Hematopoietic multipotent progenitor cell treated with erythropoietin and hydrocortisone succinate and interleukin-3 and kit ligand, for 15 days (in vitro differentiated cells): ENCODE data around the gene TOM1L2.

ENCODE experiments used
- DNase-seq: peaks from one replicate; pipeline ENCODE4 v3.0.0-alpha.2; 2015; ENCODE audit warnings: low spot score

Gene TOM1L2

DNA sequence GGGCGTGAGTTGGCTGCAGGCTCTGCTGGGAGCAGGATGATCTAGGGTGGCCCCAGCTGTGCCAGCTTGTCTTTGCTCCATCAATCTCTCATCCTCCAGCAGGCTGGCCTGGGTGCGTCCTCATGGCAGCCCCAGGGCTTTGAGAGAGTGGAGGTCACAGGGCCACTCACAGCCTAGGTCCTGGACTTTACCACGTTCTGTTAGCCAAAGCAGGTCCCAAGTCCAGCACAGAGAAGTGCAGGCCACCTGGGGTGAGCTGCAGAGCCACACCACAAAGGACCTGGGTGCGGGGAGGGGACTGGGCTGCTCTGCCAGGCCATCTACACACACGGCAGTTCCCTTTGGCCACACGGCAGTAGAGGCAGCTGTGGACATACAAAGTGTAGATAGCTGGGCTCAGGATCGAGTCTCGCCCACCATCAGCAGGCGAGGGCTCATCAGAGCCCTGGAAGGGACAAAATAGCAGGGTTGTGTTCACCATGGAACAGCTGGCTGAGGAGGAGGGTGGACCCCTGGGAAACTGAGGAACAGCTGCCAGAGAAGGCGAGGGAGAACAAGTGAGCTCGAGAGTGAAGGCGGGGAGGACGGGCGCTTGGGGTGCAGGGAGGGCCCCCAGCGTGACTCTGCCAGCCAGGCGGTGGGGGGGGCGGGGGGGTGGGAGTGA is 165.5 kb downstream of the TOM1L2 start:
- DNase-seq: no peak

DNA sequence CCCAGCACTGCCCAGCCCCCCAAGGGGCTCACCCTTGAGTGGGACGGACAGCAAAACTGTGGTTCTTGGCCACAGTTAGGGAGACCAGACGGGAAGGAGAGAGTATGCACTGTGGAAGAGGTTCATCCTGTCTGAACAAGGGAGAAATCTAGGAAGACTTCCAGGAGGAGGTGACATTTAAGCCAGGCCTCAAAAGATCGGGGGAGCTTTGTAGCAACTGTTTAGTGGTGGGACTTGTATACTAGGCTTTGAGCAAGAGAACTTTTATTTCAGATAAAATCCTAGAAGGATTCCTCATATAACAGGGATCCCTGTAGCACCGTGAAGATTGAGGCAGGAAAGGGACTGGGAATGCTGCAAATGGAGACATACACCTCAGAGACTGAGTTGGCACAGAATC is 166.2 kb downstream of the TOM1L2 start:
- no peak for DNase-seq

- no peak for DNase-seq
Observed at GRCh38 chr17:17805575-17805974, 166.6 kb downstream of the TOM1L2 start.

DNA sequence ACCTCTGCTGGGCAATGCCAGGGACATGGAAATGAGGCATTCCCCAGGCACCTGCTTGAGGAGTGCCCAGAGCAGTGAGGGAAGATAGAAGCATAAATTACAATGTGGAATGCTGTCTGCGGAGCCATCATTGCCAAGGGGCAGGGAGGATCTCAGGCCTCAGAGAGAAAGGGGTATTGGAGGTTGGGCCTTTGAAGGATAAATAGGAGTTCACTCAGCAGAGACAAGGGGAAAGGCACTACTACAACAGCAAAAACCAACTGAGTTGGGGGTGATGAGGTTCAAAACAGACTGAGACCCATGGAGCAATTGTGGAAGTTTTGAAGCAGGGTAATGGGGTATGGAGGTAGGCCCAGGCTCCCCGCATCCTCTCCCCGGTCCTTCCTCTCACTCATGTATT is 168.2 kb downstream of the TOM1L2 start:
- no peak for DNase-seq

DNA sequence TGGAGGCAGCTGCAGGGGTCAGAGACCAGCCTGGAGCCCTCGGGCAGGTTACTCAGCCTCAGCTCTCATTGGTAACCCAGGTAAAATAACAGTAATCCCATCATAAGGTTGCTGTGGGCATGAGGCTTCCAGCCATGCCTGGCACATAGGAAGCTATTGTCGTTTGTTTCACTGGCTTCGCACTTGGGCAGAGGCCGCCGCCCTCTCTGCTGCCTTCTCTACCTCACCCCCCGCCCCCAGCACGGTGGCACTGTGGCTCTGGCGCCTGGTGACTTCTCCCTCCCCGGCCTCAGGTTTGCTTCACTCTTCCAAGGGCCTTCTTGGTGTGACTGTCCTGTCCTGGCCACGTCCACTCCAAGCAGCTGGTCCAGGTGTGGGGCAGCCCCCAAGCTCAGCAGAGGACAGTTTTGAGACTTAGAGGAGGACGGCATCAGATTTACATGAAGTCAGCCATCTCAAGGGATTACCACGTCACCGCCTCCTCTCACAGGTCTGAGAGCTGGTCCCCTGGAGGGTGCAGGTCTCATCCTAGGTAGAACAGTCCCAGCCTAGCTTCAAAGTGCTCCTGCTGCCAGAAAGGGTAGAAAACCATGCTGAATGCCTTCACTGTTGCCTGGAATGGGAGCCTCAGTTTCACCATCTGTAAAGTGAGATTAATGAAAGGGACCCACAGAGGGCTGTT is 170.3 kb downstream of the TOM1L2 start:
- no peak for DNase-seq

DNA sequence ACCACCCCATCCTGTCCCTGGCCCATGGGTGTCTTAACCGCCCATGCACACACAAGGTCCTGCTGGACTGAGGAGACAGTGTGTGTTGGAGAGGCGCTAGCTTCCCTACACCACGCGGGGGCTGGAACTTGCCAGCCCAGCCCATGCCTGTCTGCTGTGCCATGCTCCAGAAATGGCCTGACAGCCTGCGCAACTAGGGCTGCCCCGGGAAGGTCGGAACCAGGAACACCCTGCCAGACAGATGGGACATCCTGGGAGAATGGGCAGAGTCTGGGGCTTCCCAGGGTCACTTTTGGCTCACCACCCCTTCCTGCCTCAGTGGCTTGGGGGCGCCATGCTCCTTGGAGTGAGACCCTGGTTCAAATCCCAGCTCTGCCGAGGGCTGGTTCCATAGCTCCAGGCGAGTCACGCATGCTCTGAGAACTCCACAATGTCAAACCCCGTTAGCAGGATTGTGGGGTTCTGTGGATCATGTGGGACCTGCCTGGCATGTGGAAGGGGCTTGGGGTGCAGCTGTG is 171.6 kb downstream of the TOM1L2 start:
- DNase-seq: no peak

DNA sequence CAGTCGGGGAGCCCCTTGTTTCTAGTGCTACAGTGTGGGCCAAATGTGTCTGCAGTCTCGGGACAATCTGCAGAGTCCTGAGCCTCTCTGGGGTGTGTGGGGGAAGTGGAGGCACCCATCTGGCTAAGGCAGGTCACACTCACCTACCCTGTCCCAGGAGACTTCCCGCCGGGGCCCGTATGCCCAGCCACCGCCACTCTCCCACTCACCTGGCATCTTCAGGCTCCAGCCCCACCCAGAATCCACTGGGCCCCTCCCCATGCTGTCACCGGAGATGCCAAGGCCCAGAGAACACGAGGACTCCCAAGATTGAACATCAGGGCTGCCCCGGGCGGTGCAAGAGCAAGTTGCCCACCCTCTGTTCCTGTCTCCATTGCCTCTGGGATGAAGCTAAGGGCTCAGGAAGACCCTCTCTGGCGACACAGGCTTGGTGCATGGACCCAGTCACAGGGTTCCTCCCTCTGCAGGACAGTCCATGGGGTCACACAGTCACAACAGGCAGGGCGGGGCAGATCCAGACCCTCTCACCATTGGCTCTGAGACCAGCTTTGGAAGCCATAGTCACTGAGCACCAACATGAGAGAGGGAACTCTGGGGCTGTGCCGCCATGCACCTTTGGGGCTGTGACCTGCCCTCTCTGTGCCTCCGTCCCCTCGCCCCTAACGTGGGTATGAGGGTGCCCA is 173.5 kb downstream of the TOM1L2 start:
- DNase-seq: no peak

GRCh38 chr17:17798010-17798556 is 174.1 kb downstream of the TOM1L2 start:
- no peak for DNase-seq

GRCh38 chr17:17797119-17797809 is 174.9 kb downstream of the TOM1L2 start:
- no peak for DNase-seq

DNA sequence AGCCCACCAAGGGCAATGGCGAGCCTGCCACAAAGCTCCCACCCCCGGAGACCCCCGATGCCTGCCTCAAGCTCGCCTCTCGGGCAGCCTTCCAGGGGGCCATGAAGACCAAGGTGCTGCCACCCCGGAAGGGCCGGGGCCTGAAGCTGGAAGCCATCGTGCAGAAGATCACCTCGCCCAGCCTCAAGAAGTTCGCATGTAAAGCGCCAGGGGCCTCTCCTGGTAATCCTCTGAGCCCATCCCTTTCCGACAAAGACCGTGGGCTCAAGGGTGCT is 175.5 kb downstream of the TOM1L2 start:
- DNase-seq: no peak

DNA sequence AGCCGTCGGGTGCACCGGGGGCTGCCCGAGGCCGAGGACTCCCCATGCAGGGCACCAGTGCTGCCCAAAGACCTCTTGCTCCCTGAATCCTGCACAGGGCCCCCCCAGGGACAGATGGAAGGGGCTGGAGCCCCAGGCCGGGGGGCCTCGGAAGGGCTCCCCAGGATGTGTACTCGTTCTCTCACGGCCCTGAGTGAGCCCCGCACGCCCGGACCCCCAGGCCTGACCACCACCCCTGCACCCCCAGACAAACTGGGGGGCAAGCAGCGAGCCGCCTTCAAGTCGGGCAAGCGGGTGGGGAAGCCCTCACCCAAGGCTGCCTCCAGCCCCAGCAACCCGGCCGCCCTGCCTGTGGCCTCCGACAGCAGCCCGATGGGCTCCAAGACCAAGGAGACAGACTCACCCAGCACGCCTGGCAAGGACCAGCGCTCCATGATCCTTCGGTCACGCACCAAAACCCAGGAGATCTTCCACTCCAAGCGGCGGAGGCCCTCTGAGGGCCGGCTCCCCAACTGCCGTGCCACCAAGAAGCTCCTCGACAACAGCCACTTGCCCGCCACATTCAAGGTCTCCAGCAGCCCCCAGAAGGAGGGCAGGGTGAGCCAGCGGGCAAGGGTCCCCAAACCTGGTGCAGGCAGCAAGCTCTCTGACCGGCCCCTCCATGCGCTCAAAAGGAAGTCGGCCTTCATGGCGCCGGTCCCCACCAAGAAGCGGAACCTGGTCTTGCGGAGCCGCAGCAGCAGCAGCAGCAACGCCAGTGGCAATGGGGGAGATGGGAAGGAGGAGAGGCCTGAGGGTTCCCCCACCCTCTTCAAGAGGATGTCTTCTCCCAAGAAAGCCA is 176.0 kb downstream of the TOM1L2 start:
- DNase-seq: no peak

DNA sequence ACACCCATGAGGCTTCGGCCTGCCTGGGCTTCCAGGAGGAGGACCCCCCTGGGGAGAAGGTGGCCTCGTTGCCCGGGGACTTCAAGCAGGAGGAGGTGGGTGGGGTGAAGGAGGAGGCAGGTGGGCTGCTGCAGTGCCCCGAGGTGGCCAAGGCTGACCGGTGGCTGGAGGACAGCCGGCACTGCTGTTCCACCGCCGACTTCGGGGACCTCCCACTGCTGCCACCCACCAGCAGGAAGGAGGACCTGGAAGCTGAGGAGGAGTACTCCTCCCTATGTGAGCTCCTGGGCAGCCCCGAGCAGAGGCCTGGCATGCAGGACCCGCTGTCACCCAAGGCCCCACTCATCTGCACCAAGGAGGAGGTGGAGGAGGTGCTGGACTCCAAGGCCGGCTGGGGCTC is 176.9 kb downstream of the TOM1L2 start:
- DNase-seq: no peak

- DNase-seq: no peak
Observed at GRCh38 chr17:17794382-17794781, 177.8 kb downstream of the TOM1L2 start.
